B cell (primary cell): ENCODE data around the gene GPR162. TPM values are rescaled to one million over a fixed set of nuclear protein-coding genes. Genes with fewer than 3 reads are reported as not detected.

Source experiments
- ATAC-seq: fragments of 200-7000 bp; cut with Tn5 transposase; one replicate; pipeline ENCODE4 v1.10.0; 2021; ENCODE audit warnings: low read depth, mild to moderate bottlenecking, moderate number of reproducible peaks, moderate library complexity
- CTCF ChIA-PET: fragments of 350-600 bp; sonication (Branson Sonifier 250); formaldehyde crosslinking; loops from one replicate; lab custom pipeline; 2021; ENCODE audit warnings: antibody characterized with exemption, inconsistent platforms; lab: Charles Lee
- POLR2A ChIA-PET: fragments of 350-600 bp; sonication (Branson Sonifier 250); formaldehyde crosslinking; loops from one replicate; lab custom pipeline; 2021; ENCODE audit warnings: antibody characterized with exemption; lab: Charles Lee
- DNase-seq: peaks from one replicate; pipeline ENCODE4 v3.0.0; 2013
- H2AFZ ChIP-seq: 2 replicates; pipeline ENCODE4 v1.6.1; 2012; ENCODE audit warnings: mild to moderate bottlenecking, low read depth, low read length; ENCODE audit not compliant: insufficient read depth, poor library complexity, severe bottlenecking
- H3K27ac ChIP-seq, 2 donors: 1 replicate in 1 of 2; 2 replicates in 1 of 2; pipeline ENCODE4 v1.5.1; 2012 to 2013; ENCODE audit warnings: low read length in 2 of 2, mild to moderate bottlenecking in 2 of 2, moderate library complexity in 1 of 2
- H3K27me3 ChIP-seq, 4 experiments: fragments of 200-600 bp in 1 of 4; sonication (generic) in 1 of 4; replicated peaks in 1 of 4; 1 replicate in 2 of 4; 2 replicates in 2 of 4; pipeline versions ENCODE4 v1.6.1 to v1.7.0; 2013 to 2016; ENCODE audit warnings: low read length in 3 of 4, mild to moderate bottlenecking in 2 of 4, mixed read lengths in 1 of 4, moderate library complexity in 1 of 4; ENCODE audit not compliant: insufficient read depth in 4 of 4, control insufficient read depth in 3 of 4; ENCODE audit errors: control extremely low read depth in 1 of 4
- H3K36me3 ChIP-seq, 2 experiments: replicated peaks in 1 of 2; 1 replicate in 1 of 2; 2 replicates in 1 of 2; pipeline versions ENCODE4 v1.6.1 to v1.7.1; 2013; ENCODE audit warnings: low read length in 1 of 2; ENCODE audit not compliant: insufficient read depth in 2 of 2, control insufficient read depth in 1 of 2; ENCODE audit errors: control extremely low read depth in 1 of 2, extremely low read depth in 1 of 2
- H3K4me1 ChIP-seq, 2 donors: fragments of 200-600 bp in 1 of 2; sonication (generic) in 1 of 2; 1 replicate in 1 of 2; 2 replicates in 1 of 2; pipeline versions ENCODE4 v1.5.1 to v1.6.1; 2013 to 2017; ENCODE audit warnings: low read length in 2 of 2; ENCODE audit not compliant: control insufficient read depth in 2 of 2, insufficient read depth in 2 of 2
- H3K4me2 ChIP-seq: replicated peaks from 2 replicates; pipeline ENCODE3; 2012; ENCODE audit warnings: mild to moderate bottlenecking, low read depth, low read length; ENCODE audit not compliant: poor library complexity, severe bottlenecking
- H3K4me3 ChIP-seq, 5 experiments: fragments of 200-600 bp in 1 of 5; sonication (generic) in 1 of 5; 1 replicate in 3 of 5; 2 replicates in 2 of 5; pipeline versions ENCODE4 v1.5.1 to v1.7.0; 2011 to 2016; ENCODE audit warnings: low read length in 4 of 5, mild to moderate bottlenecking in 4 of 5, low read depth in 2 of 5, control low read depth in 1 of 5, moderate library complexity in 1 of 5; ENCODE audit not compliant: insufficient read depth in 1 of 5; ENCODE audit errors: control extremely low read depth in 1 of 5, extremely low read depth in 1 of 5
- H3K79me2 ChIP-seq: fragments of 200-600 bp; sonication (generic); one replicate; pipeline ENCODE4 v1.6.0; 2016; ENCODE audit warnings: low read length; ENCODE audit not compliant: control insufficient read depth, insufficient read depth
- H3K9ac ChIP-seq: fragments of 200-600 bp; sonication (generic); 2 replicates; pipeline ENCODE4 v1.6.1; 2017; ENCODE audit warnings: mild to moderate bottlenecking, low read length, moderate library complexity
- H3K9me3 ChIP-seq, 3 donors: one replicate each; pipeline versions ENCODE4 v1.6.1 to v1.7.1; 2013; ENCODE audit warnings: low read length in 2 of 3; ENCODE audit not compliant: control insufficient read depth in 2 of 3, insufficient read depth in 1 of 3; ENCODE audit errors: control extremely low read depth in 1 of 3
- H4K20me1 ChIP-seq: 2 replicates; pipeline ENCODE4 v1.6.0; 2012; ENCODE audit warnings: mild to moderate bottlenecking, low read length; ENCODE audit not compliant: insufficient read depth, control insufficient read depth, poor library complexity, severe bottlenecking
- H3K27ac Mint-ChIP-seq: one replicate; pipeline ENCODE4 v1.8.0; 2021; ENCODE audit warnings: mixed read lengths
- H3K27me3 Mint-ChIP-seq: one replicate; pipeline ENCODE4 v1.8.0; 2021; ENCODE audit warnings: mixed read lengths
- H3K4me1 Mint-ChIP-seq: one replicate; pipeline ENCODE4 v1.8.0; 2021; ENCODE audit warnings: mixed read lengths
- H3K4me3 Mint-ChIP-seq: one replicate; pipeline ENCODE4 v1.8.0; 2021; ENCODE audit warnings: mixed read lengths
- H3K9me3 Mint-ChIP-seq: one replicate; pipeline ENCODE4 v1.8.0; 2022; ENCODE audit warnings: mixed read lengths; ENCODE audit not compliant: insufficient read depth
- CTCF ChIP-seq: fragments of 200-600 bp; IDR thresholded peaks from one replicate; pipeline ENCODE4 v1.8.0; 2022; ENCODE audit warnings: antibody characterized with exemption, mild to moderate bottlenecking
- EZH2 ChIP-seq: IDR thresholded peaks from 2 replicates; pipeline ENCODE4 v1.6.1; 2012; ENCODE audit warnings: borderline replicate concordance, low read depth, mild to moderate bottlenecking, moderate library complexity, low read length; ENCODE audit not compliant: insufficient read depth, poor library complexity, severe bottlenecking
- WGBS: methylation state at CpG from one replicate; pipeline ENCODE4 v1.1.5; 2013; ENCODE audit warnings: missing lambda C conversion rate; ENCODE audit not compliant: insufficient coverage; 5-methylcytosine and 5-hydroxymethylcytosine counted together
- intact Hi-C: fragments of 100-400 bp; cut with micrococcal nuclease; formaldehyde crosslinking; loops from one replicate; pipeline ENCODE4 v1.10.0; 2022
- polyA plus RNA-seq: library from polyadenylated mRNA; depleted of rRNA; stranded (reverse); fragments of >200 nt; gene quantifications from 2 replicates; pipeline ENCODE4 v1.2.3, GENCODE V29; 2012
- total RNA-seq, 2 donors: library from RNA; stranded (reverse); fragments of 120-200 nt in 1 of 2; gene quantifications; 1 replicate in 1 of 2; 2 replicates in 1 of 2; pipeline versions ENCODE4 v1.2.3 to v1.2.4, GENCODE V29; 2013 to 2022

The GPR162 gene
- total and polyA plus RNA-seq, 2 donors (not counting 1 experiment from before 2014, with no cell fraction given) = 0.54 TPM; not detected in 1

GRCh38 chr12:6833189-6833890, 11.7 kb downstream of the GPR162 start:
- intact Hi-C loops = no loop called here
- ChIA-PET POLR2A (no interaction called here), CTCF (interaction anchor here (0.9 to 2.2 kb wide), 8 partner anchors 9 to 144 kb away, joined by 3 to 7 read pairs (median 4); partner anchors contain the start of genes MLF2, SPSB2 and ZNF384)
- Histone ChIP-seq H4K20me1 (peaks cover 11% of the 10 kb centered on the region), H2AFZ (no peak overlapping the region), H3K4me3 (no peak overlapping the region), H3K27me3 (peaks cover 0 to 37% (median 10%) of the 10 kb centered on the region in 4 experiments), H3K9me3 (peaks cover 0 to 3% (median 0%) of the 10 kb centered on the region in 3 donors), H3K36me3 (no peaks in the 10 kb centered on the region), H3K79me2 (no peaks in the 10 kb centered on the region), H3K4me1 (peaks cover 11 to 17% of the 10 kb centered on the region in 2 donors), H3K27ac (no peak overlapping the region), H3K4me2 (no peak overlapping the region), H3K9ac (no peak overlapping the region)
- no peak for TF ChIP-seq EZH2
- TF ChIP-seq CTCF = no peak
- ATAC-seq (no peak), DNase-seq (no peak)
- Mint-ChIP-seq H3K27ac (no peak overlapping the region), H3K27me3 (peaks cover 40% of the 10 kb centered on the region), H3K4me3 (no peak overlapping the region), H3K4me1 (peaks cover 11% of the 10 kb centered on the region), H3K9me3 (no peaks in the 10 kb centered on the region)
- WGBS = 86% methylated on average over 6 of the region's 6 CpGs

- no peak overlapping the region for H3K27ac ChIP-seq
- H3K4me3 ChIP-seq = no peak overlapping the region
- H3K4me1 Mint-ChIP-seq = peaks cover 11% of the 10 kb centered on the region
- DNase-seq (no peak), ATAC-seq (no peak)
- peaks cover 35% of the 10 kb centered on the region for H3K27me3 Mint-ChIP-seq
- peaks cover 5% of the 10 kb centered on the region for H4K20me1 ChIP-seq
- H3K27me3 ChIP-seq = peaks cover 0 to 30% (median 7%) of the 10 kb centered on the region in 4 experiments
- H3K4me3 Mint-ChIP-seq = no peak overlapping the region
- intact Hi-C loops = no loop called here
- TF ChIP-seq EZH2 (no peak), CTCF (no peak)
- no peak overlapping the region for H3K27ac Mint-ChIP-seq
- peaks cover 0 to 3% (median 0%) of the 10 kb centered on the region in 3 donors for H3K9me3 ChIP-seq
- H3K9ac ChIP-seq = no peak overlapping the region
- H3K36me3 ChIP-seq = no peaks in the 10 kb centered on the region
- H3K4me2 ChIP-seq = no peak overlapping the region
- H3K9me3 Mint-ChIP-seq = no peaks in the 10 kb centered on the region
- no peaks in the 10 kb centered on the region for H3K79me2 ChIP-seq
- H2AFZ ChIP-seq = no peak overlapping the region
- CTCF ChIA-PET = interaction anchor here (0.7 to 3.8 kb wide), 14 partner anchors 9 to 403 kb away, joined by 3 to 31 read pairs (median 5); partner anchors contain the start of genes CDCA3, MLF2, SPSB2 and TPI1
- H3K4me1 ChIP-seq = peaks cover 4 to 17% of the 10 kb centered on the region in 2 donors
- WGBS = no CpG with 5 or more reads among the region's 1 CpG
- POLR2A ChIA-PET = no interaction called here
Observed at GRCh38 chr12:6834254-6834653, 12.6 kb downstream of the GPR162 start.
